Measurements from ENCODE around the gene NOP14. TPM values are rescaled to one million over a fixed set of nuclear protein-coding genes. Genes with fewer than 3 reads are reported as not detected.
"Not testable (repeated sequence)": the region's sequence is repeated elsewhere in the genome, so short reads cannot be mapped to it uniquely, and the experiment has no call there.

The NOP14 gene
- total and polyA plus RNA-seq, 4 donors: 6.1 to 16.9 (median 14.4) TPM

GRCh38 chr4:2991243-2991642, 28.0 kb upstream of the NOP14 start:
- peaks cover 13% of the 10 kb centered on the region for H3K36me3 ChIP-seq (ENCODE audit: control insufficient read depth, insufficient read depth, low read length)
- WGBS (ENCODE audit: insufficient coverage): 92% methylated on average over 2 of the region's 4 CpGs
- H3K4me1 ChIP-seq (ENCODE audit: control insufficient read depth, insufficient read depth, low read length): no peaks in the 10 kb centered on the region
- H3K9me3 ChIP-seq (ENCODE audit: control insufficient read depth, insufficient read depth, low read length): no peaks in the 10 kb centered on the region
- H3K4me3 ChIP-seq (ENCODE audit: low read depth, low read length): no peak overlapping the region
- no peak overlapping the region for H3K27ac ChIP-seq (ENCODE audit: low read depth, low read length)
- no peaks in the 10 kb centered on the region for H3K27me3 ChIP-seq (ENCODE audit: control insufficient read depth, insufficient read depth, low read length)
- no peak for DNase-seq (ENCODE audit: low read depth in 4 of 6, low spot score in 6 of 6)

DNA sequence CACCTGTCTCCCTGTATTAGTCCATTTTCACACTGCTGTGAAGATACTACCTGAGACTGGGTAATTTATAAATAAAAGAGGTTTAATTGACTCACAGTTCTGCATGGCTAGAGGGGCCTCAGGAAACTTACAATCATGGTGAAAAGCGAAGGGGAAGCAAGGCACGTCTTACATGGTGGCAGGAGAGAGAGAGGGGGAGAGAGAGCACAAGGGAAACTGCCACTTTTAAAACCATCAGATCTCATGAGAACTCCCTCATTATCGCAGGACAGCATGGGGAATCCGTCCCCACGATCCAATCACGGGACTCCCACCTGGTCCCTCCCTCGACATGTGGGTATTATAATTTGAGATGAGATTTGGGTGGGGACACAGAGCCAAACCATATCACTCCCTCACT, 20.5 kb upstream of the NOP14 start:
- not testable (repeated sequence) for H3K27me3 ChIP-seq (ENCODE audit: control insufficient read depth, insufficient read depth, low read length); H3K4me1 ChIP-seq (ENCODE audit: control insufficient read depth, insufficient read depth, low read length); H3K27ac ChIP-seq (ENCODE audit: low read depth, low read length); H3K4me3 ChIP-seq (ENCODE audit: low read depth, low read length); H3K9me3 ChIP-seq (ENCODE audit: control insufficient read depth, insufficient read depth, low read length); DNase-seq (ENCODE audit: low read depth in 4 of 6, low spot score in 6 of 6)
- H3K36me3 ChIP-seq (ENCODE audit: control insufficient read depth, insufficient read depth, low read length): peaks cover 10% of the 10 kb centered on the region
- 77% methylated on average over 2 of the region's 7 CpGs for WGBS (ENCODE audit: insufficient coverage)

- no peak overlapping the region for H3K27ac ChIP-seq (ENCODE audit: low read depth, low read length)
- H3K27me3 ChIP-seq (ENCODE audit: control insufficient read depth, insufficient read depth, low read length): no peaks in the 10 kb centered on the region
- H3K4me3 ChIP-seq (ENCODE audit: low read depth, low read length): no peak overlapping the region
- no peak for DNase-seq (ENCODE audit: low read depth in 4 of 6, low spot score in 6 of 6)
- H3K9me3 ChIP-seq (ENCODE audit: control insufficient read depth, insufficient read depth, low read length): peaks cover 5% of the 10 kb centered on the region
- no peaks in the 10 kb centered on the region for H3K4me1 ChIP-seq (ENCODE audit: control insufficient read depth, insufficient read depth, low read length)
- 87% methylated on average over 4 of the region's 4 CpGs for WGBS (ENCODE audit: insufficient coverage)
- H3K36me3 ChIP-seq (ENCODE audit: control insufficient read depth, insufficient read depth, low read length): peaks cover 10% of the 10 kb centered on the region
These were observed 18.8 kb upstream of the NOP14 start for GRCh38 chr4:2982012-2982411.

- Histone ChIP-seq H3K27ac (ENCODE audit: low read depth, low read length) (no peak overlapping the region), H3K4me1 (ENCODE audit: control insufficient read depth, insufficient read depth, low read length) (peaks cover 3% of the 10 kb centered on the region), H3K4me3 (ENCODE audit: low read depth, low read length) (no peak overlapping the region), H3K27me3 (ENCODE audit: control insufficient read depth, insufficient read depth, low read length) (no peaks in the 10 kb centered on the region), H3K9me3 (ENCODE audit: control insufficient read depth, insufficient read depth, low read length) (peaks cover 5% of the 10 kb centered on the region), H3K36me3 (ENCODE audit: control insufficient read depth, insufficient read depth, low read length) (peaks cover 14% of the 10 kb centered on the region)
- WGBS (ENCODE audit: insufficient coverage): 73% methylated on average over 2 of the region's 4 CpGs
- DNase-seq (ENCODE audit: low read depth in 4 of 6, low spot score in 6 of 6): no peak
These were observed 18.1 kb upstream of the NOP14 start for GRCh38 chr4:2981256-2981819.

GRCh38 chr4:2977211-2978088, 14.2 kb upstream of the NOP14 start:
- DNase-seq (ENCODE audit: low read depth in 4 of 6, low spot score in 6 of 6): peak in 2 of 6 donors; percentile 28 to 53
- no peak overlapping the region for H3K27ac ChIP-seq (ENCODE audit: low read depth, low read length)
- 78% methylated on average over 10 of the region's 14 CpGs for WGBS (ENCODE audit: insufficient coverage)
- H3K36me3 ChIP-seq (ENCODE audit: control insufficient read depth, insufficient read depth, low read length): peaks cover 25% of the 10 kb centered on the region
- H3K4me1 ChIP-seq (ENCODE audit: control insufficient read depth, insufficient read depth, low read length): peaks cover 3% of the 10 kb centered on the region
- H3K27me3 ChIP-seq (ENCODE audit: control insufficient read depth, insufficient read depth, low read length): no peaks in the 10 kb centered on the region
- H3K9me3 ChIP-seq (ENCODE audit: control insufficient read depth, insufficient read depth, low read length): peaks cover 5% of the 10 kb centered on the region
- no peak overlapping the region for H3K4me3 ChIP-seq (ENCODE audit: low read depth, low read length)

- Histone ChIP-seq H3K9me3 (ENCODE audit: control insufficient read depth, insufficient read depth, low read length) (no peaks in the 10 kb centered on the region), H3K4me1 (ENCODE audit: control insufficient read depth, insufficient read depth, low read length) (no peaks in the 10 kb centered on the region), H3K27me3 (ENCODE audit: control insufficient read depth, insufficient read depth, low read length) (no peaks in the 10 kb centered on the region), H3K36me3 (ENCODE audit: control insufficient read depth, insufficient read depth, low read length) (peaks cover 16% of the 10 kb centered on the region), H3K27ac (ENCODE audit: low read depth, low read length) (no peak overlapping the region), H3K4me3 (ENCODE audit: low read depth, low read length) (no peak overlapping the region)
- no peak for DNase-seq (ENCODE audit: low read depth in 4 of 6, low spot score in 6 of 6)
- 100% methylated on average over 3 of the region's 3 CpGs for WGBS (ENCODE audit: insufficient coverage)
These were observed 8.1 kb upstream of the NOP14 start for GRCh38 chr4:2971275-2971674.

GRCh38 chr4:2968381-2968780, 5.2 kb upstream of the NOP14 start:
- H3K4me1 ChIP-seq (ENCODE audit: control insufficient read depth, insufficient read depth, low read length): peaks cover 11% of the 10 kb centered on the region
- no peaks in the 10 kb centered on the region for H3K27me3 ChIP-seq (ENCODE audit: control insufficient read depth, insufficient read depth, low read length)
- peak in 1 of 6 donors; percentile 9 for DNase-seq (ENCODE audit: low read depth in 4 of 6, low spot score in 6 of 6)
- 76% methylated on average over 3 of the region's 3 CpGs for WGBS (ENCODE audit: insufficient coverage)
- H3K27ac ChIP-seq (ENCODE audit: low read depth, low read length): no peak overlapping the region
- peaks cover 19% of the 10 kb centered on the region for H3K36me3 ChIP-seq (ENCODE audit: control insufficient read depth, insufficient read depth, low read length)
- no peak overlapping the region for H3K4me3 ChIP-seq (ENCODE audit: low read depth, low read length)
- H3K9me3 ChIP-seq (ENCODE audit: control insufficient read depth, insufficient read depth, low read length): no peaks in the 10 kb centered on the region

GRCh38 chr4:2965262-2965661, 2.1 kb upstream of the NOP14 start:
- Histone ChIP-seq H3K27ac (ENCODE audit: low read depth, low read length) (no peak overlapping the region), H3K9me3 (ENCODE audit: control insufficient read depth, insufficient read depth, low read length) (no peaks in the 10 kb centered on the region), H3K4me1 (ENCODE audit: control insufficient read depth, insufficient read depth, low read length) (peaks cover 20% of the 10 kb centered on the region), H3K27me3 (ENCODE audit: control insufficient read depth, insufficient read depth, low read length) (no peaks in the 10 kb centered on the region), H3K4me3 (ENCODE audit: low read depth, low read length) (no peak overlapping the region), H3K36me3 (ENCODE audit: control insufficient read depth, insufficient read depth, low read length) (peaks cover 4% of the 10 kb centered on the region)
- 71% methylated on average over 16 of the region's 16 CpGs for WGBS (ENCODE audit: insufficient coverage)
- no peak for DNase-seq (ENCODE audit: low read depth in 4 of 6, low spot score in 6 of 6)

GRCh38 chr4:2964706-2965258, 1.6 kb upstream of the NOP14 start:
- H3K36me3 ChIP-seq (ENCODE audit: control insufficient read depth, insufficient read depth, low read length): peaks cover 4% of the 10 kb centered on the region
- H3K27me3 ChIP-seq (ENCODE audit: control insufficient read depth, insufficient read depth, low read length): no peaks in the 10 kb centered on the region
- 74% methylated on average over 2 of the region's 5 CpGs for WGBS (ENCODE audit: insufficient coverage)
- peaks cover 20% of the 10 kb centered on the region for H3K4me1 ChIP-seq (ENCODE audit: control insufficient read depth, insufficient read depth, low read length)
- peak in 1 of 6 donors; percentile 26 for DNase-seq (ENCODE audit: low read depth in 4 of 6, low spot score in 6 of 6)
- no peak overlapping the region for H3K27ac ChIP-seq (ENCODE audit: low read depth, low read length)
- H3K9me3 ChIP-seq (ENCODE audit: control insufficient read depth, insufficient read depth, low read length): no peaks in the 10 kb centered on the region
- H3K4me3 ChIP-seq (ENCODE audit: low read depth, low read length): peak overlapping the region; percentile 65
